Measurements from ENCODE around the gene NME3. TPM values are rescaled to one million over a fixed set of nuclear protein-coding genes. Genes with fewer than 3 reads are reported as not detected.

Gene NME3
- 41.2 and 63.9 TPM in 2 replicates for total RNA-seq

- TF ChIP-seq CTCF (IDR thresholded peaks at IDR 0.05; ENCODE audit: insufficient read depth, low read depth, low read length), result no peak
Measured at GRCh38 chr16:1771188-1771863, at the start of gene NME3. Gene NME3, minus strand, starts transcription at chr16:1771543. Its CDS starts 9 bp downstream, at chr16:1771534.

GRCh38 chr16:1820946-1821290 is 49.6 kb upstream of the NME3 start:
- H3K4me3 ChIP-seq (ENCODE audit: low read depth, low read length), result no peak overlapping the region
- TF ChIP-seq CTCF (IDR thresholded peaks at IDR 0.05; ENCODE audit: insufficient read depth, low read depth, low read length), result no peak
- no peak for DNase-seq (ENCODE audit: low read depth)

More at GRCh38 chr16:1771188-1771863, at the start of gene NME3:
- H3K4me3 ChIP-seq (ENCODE audit: low read depth, low read length), result peak within 1 kb of the TSS; percentile 81
- DNase-seq (ENCODE audit: low read depth), result peak; percentile 74

GRCh38 chr16:1820096-1820945 is 49.0 kb upstream of the NME3 start:
- no peak for TF ChIP-seq CTCF (IDR thresholded peaks at IDR 0.05; ENCODE audit: insufficient read depth, low read depth, low read length)
- H3K4me3 ChIP-seq (ENCODE audit: low read depth, low read length), result no peak overlapping the region
- DNase-seq (ENCODE audit: low read depth), result no peak

GRCh38 chr16:1819611-1820010 is 48.3 kb upstream of the NME3 start:
- no peak for TF ChIP-seq CTCF (IDR thresholded peaks at IDR 0.05; ENCODE audit: insufficient read depth, low read depth, low read length)
- H3K4me3 ChIP-seq (ENCODE audit: low read depth, low read length), result no peak overlapping the region
- DNase-seq (ENCODE audit: low read depth), result no peak

GRCh38 chr16:1818873-1819525 is 47.7 kb upstream of the NME3 start:
- TF ChIP-seq CTCF (IDR thresholded peaks at IDR 0.05; ENCODE audit: insufficient read depth, low read depth, low read length), result no peak
- no peak for DNase-seq (ENCODE audit: low read depth)
- H3K4me3 ChIP-seq (ENCODE audit: low read depth, low read length), result no peak overlapping the region

- TF ChIP-seq CTCF (IDR thresholded peaks at IDR 0.05; ENCODE audit: insufficient read depth, low read depth, low read length), result no peak
- no peak for DNase-seq (ENCODE audit: low read depth)
- H3K4me3 ChIP-seq (ENCODE audit: low read depth, low read length), result no peak overlapping the region
Measured at GRCh38 chr16:1818204-1818872, 47.0 kb upstream of the NME3 start.
